ENCODE data around the gene CHN2. TPM values are rescaled to one million over a fixed set of nuclear protein-coding genes. Genes with fewer than 3 reads are reported as not detected.

CHN2 gene
- total RNA-seq, 4 donors from 2014 or later = 7.6 to 25.9 (median 17.8) TPM

DNA sequence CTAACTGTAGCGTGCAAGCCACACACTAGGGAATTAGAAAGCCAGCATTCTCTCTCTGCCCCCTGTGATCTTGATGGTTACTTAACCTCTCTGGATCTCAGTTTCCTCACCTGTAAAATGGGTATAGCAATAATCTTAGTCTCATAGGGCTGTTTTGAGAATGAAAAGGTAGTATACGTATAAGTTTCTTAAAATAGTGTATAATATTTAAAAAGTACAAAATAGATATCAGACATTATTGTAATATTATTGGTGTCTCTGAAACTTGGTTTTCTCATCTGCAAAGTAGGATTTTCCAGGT is 80.4 kb downstream of the CHN2 start:
- TF ChIP-seq, protein P1, sequence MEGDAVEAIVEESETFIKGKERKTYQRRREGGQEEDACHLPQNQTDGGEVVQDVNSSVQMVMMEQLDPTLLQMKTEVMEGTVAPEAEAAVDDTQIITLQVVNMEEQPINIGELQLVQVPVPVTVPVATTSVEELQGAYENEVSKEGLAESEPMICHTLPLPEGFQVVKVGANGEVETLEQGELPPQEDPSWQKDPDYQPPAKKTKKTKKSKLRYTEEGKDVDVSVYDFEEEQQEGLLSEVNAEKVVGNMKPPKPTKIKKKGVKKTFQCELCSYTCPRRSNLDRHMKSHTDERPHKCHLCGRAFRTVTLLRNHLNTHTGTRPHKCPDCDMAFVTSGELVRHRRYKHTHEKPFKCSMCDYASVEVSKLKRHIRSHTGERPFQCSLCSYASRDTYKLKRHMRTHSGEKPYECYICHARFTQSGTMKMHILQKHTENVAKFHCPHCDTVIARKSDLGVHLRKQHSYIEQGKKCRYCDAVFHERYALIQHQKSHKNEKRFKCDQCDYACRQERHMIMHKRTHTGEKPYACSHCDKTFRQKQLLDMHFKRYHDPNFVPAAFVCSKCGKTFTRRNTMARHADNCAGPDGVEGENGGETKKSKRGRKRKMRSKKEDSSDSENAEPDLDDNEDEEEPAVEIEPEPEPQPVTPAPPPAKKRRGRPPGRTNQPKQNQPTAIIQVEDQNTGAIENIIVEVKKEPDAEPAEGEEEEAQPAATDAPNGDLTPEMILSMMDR (IDR thresholded peaks at IDR 0.05) = no peak
- no peak for ATAC-seq (ENCODE audit: low FRiP score)

DNA sequence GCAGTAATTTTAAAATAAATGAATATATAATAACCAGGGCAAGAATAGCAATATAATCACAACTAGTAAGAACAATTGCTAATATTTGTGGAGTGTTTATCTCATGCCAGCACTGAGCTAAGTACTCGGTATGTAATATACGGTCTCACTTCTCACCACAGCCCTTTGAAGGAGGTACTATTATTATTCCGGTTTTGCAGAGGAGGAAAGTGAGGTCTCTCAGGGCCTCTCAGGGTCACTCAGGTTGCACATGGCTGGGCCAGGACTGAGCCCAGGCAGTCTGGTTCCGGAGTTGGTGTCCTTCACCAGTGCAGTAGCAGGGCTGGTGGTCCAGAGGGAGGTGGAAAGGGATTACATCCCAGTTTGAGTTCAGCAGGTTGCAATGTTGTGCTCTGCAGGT is 80.9 kb downstream of the CHN2 start:
- no peak for ATAC-seq (ENCODE audit: low FRiP score)
- DNase-seq (ENCODE audit: low spot score) = no peak
- TF ChIP-seq, protein P1 (IDR thresholded peaks at IDR 0.05) = no peak

More for the DNA sequence above, 80.4 kb downstream of the CHN2 start:
- no peak for DNase-seq (ENCODE audit: low spot score)

DNA sequence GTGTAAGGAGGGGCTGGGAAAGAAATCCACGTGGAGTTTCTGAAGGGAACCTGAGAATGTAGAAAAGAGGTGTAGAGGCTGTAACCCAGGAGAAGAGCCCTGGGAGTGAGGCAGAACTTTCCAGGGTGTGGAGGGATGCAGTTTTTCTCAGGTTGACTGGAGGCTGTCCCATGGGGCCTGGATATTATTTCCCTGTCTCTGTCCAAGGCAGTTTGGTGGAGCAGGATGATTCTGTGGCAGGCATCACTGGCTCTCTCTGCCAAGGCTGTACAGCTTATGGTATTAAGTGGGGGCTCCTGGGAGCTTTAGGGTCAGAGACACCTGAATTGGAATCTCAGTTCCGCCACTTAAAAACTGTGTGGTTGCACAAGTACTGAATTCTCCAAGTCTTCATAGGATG is 81.6 kb downstream of the CHN2 start:
- no peak for ATAC-seq (ENCODE audit: low FRiP score)
- TF ChIP-seq, protein P1 (IDR thresholded peaks at IDR 0.05) = no peak
- DNase-seq (ENCODE audit: low spot score) = no peak

DNA sequence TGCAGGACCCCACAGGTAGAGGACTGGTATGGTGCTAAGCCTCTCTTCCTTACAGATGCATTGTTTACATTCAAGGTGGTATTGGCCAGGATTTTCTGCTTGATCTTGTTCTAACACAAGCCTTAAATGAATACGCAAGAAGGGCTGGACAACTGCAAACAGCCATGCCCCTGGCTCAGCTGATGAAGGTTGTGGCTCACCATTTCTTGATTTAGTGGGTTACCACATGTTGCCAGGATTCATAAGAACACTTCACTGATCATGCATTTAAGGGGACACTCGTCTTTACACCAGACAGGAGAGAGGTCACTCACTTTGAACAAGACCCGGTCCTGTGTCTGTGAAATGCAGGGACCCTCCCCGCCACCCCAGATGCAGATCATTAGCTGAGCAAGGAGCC is 82.2 kb downstream of the CHN2 start:
- ATAC-seq (ENCODE audit: low FRiP score) = no peak
- DNase-seq (ENCODE audit: low spot score) = no peak
- TF ChIP-seq, protein P1 (IDR thresholded peaks at IDR 0.05) = no peak

DNA sequence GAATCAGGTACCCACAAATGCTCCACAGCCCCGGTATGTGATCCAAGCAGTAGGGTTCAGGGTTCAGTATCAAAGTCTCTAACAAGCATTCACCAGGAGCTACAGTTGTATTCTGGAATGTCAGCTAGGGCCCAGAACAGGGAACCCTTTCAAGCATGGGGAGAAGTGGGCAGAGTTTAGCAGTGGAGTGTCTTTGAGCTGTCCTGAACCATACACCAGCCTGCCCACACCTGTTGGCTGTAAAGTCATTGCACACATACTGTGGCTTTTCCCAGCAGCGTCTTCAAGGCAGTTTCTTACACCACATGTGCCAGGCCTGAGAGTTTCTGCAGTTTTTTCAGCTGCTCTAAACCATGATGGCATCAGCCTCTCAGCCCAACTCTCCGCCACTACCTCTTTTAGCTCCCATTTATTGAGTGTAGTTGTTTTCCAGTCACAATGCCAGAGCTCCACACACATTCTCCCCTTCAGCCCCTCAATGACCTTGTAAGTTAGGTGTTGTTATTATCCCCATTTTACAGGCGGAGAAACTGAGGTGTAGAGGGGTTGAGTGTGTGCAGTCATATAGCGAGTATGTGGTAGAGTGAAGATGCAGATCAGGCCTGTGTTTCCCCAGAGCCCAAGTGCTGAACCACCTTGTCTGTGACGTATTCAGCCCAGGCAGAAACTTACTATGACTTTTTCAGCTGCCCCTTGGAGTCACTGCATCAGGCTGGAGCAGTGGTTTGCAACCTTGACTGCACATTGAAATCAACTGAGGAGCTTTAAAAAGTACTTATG is 83.1 kb downstream of the CHN2 start:
- DNase-seq (ENCODE audit: low spot score) (no peak), ATAC-seq (ENCODE audit: low FRiP score) (no peak)
- TF ChIP-seq, protein P1 (IDR thresholded peaks at IDR 0.05) = no peak

DNA sequence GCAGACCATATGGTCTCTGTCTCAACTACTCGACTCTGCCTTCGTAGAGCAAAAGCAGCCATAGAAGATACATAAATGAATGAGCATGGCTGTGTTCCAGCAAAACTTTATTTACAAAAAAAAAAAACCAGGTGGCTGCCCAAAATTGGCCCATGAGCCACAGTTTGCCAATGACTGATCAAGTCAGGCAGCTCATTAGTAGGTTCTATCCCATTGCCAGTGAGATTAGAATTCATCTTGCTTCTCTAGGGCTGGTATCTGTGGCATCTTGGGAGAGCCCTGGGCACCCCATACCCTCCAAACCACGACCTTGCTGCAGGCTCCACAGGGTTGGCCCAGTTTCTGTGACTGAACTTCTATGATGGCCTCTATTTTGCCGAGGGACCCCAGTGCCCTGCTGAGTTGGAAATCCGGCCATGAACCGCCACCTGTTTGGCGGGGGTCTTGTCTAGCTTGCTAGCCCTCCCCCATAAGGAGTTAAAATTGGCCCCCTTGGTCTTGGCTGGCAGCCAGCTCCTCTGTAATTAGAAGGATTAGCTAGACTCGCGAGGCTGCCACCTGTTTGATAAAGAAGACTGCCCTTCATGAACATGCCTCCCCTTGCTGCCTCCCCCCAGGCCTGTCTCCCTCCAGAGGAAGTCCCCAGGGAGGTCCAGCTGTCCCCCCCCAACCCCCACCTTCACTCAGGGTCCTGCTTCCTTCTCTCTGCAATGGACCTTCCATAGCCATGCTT is 83.9 kb downstream of the CHN2 start:
- ATAC-seq (ENCODE audit: low FRiP score) (no peak), DNase-seq (ENCODE audit: low spot score) (no peak)
- TF ChIP-seq, protein P1 (IDR thresholded peaks at IDR 0.05) = no peak

All from omental fat pad (tissue), 4 donors.